ENCODE measurements around the gene C10orf143. TPM values are rescaled to one million over a fixed set of nuclear protein-coding genes. Genes with fewer than 3 reads are reported as not detected.

C10orf143 gene
- total and polyA plus RNA-seq, 2 of the 4 experiments (the other 2 are of a cell fraction) = 0.36 to 0.60 TPM

GRCh38 chr10:130079614-130080460 is 30.8 kb downstream of the C10orf143 start:
- no peaks in the 10 kb centered on the region; the same call in 1 of the 2 replicates for H3K4me1 ChIP-seq (ENCODE audit: control insufficient read depth, insufficient read depth, low read length)
- H2BK120ac ChIP-seq (ENCODE audit: low read depth, low read length) = no peak overlapping the region
- H3K4ac ChIP-seq (ENCODE audit: low read depth, low read length) = no peak overlapping the region
- intact Hi-C loops (cut with micrococcal nuclease) = no loop called here
- ChIA-PET POLR2A (ENCODE audit: unreplicated experiment) (no interaction called here), CTCF (interaction anchor here (0.8 kb wide), 1 partner anchor 535 kb away, joined by 3 read pairs; no protein-coding TSS in a partner anchor)
- H4K91ac ChIP-seq (ENCODE audit: insufficient read depth, low read depth, low read length) = no peak overlapping the region
- no peaks in the 10 kb centered on the region for H3K79me1 ChIP-seq (ENCODE audit: low read depth in 1 of 2, low read length in 2 of 2)
- no peak for ATAC-seq (ENCODE audit: low read depth)
- H3K27me3 ChIP-seq (ENCODE audit: control insufficient read depth, insufficient read depth, low read length) = no peaks in the 10 kb centered on the region
- no peak for TF ChIP-seq MXI1 (IDR thresholded peaks at IDR 0.05; ENCODE audit: borderline replicate concordance, low read depth, low read length)
- no peak for TF ChIP-seq FOS (IDR thresholded peaks at IDR 0.05; ENCODE audit: low read depth, low read length)
- no peak for TF ChIP-seq SMC3 (IDR thresholded peaks at IDR 0.05; ENCODE audit: low read depth, low read length)
- TF ChIP-seq, protein P1, sequence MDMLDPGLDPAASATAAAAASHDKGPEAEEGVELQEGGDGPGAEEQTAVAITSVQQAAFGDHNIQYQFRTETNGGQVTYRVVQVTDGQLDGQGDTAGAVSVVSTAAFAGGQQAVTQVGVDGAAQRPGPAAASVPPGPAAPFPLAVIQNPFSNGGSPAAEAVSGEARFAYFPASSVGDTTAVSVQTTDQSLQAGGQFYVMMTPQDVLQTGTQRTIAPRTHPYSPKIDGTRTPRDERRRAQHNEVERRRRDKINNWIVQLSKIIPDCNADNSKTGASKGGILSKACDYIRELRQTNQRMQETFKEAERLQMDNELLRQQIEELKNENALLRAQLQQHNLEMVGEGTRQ (IDR thresholded peaks at IDR 0.05; ENCODE audit: low read depth, low read length) = no peak
- no peak for TF ChIP-seq CHD1 (IDR thresholded peaks at IDR 0.05; ENCODE audit: low read depth, low read length)
- TF ChIP-seq NFE2L2 (IDR thresholded peaks at IDR 0.05; ENCODE audit: low read depth, low read length) = no peak
- TF ChIP-seq RFX5 (IDR thresholded peaks at IDR 0.05; ENCODE audit: low read depth, low read length) = no peak
- no peak overlapping the region for H4K8ac ChIP-seq (ENCODE audit: low read depth in 2 of 2, low read length in 2 of 2)
- no peaks in the 10 kb centered on the region for H4K20me1 ChIP-seq (ENCODE audit: insufficient read depth, low read length)
- H2AK5ac ChIP-seq (ENCODE audit: low read depth, low read length) = no peak overlapping the region
- no TSS peak for BruUV-seq (replicated peaks)
- dilution Hi-C loops (cut with HindIII; ENCODE audit: low sequenced_read_pairs, unreplicated experiment) = no loop called here
- H3K9ac ChIP-seq (ENCODE audit: low read depth, low read length) = no peak overlapping the region
- no peak overlapping the region for H4K5ac ChIP-seq (ENCODE audit: low read depth, low read length)
- H2BK20ac ChIP-seq (ENCODE audit: low read depth, low read length) = no peak overlapping the region
- H2AK9ac ChIP-seq (replicated peaks; ENCODE audit: low read depth, low read length, poor library complexity) = no peak overlapping the region
- H3K56ac ChIP-seq (ENCODE audit: extremely low read depth, insufficient read depth, low read length) = no peak overlapping the region
- no peak overlapping the region for H3K18ac ChIP-seq (ENCODE audit: low read depth, low read length)
- in situ Hi-C loops (cut with MboI; ENCODE audit: low sequenced_read_pairs) = no loop called here
- no CpG with 5 or more reads among the region's 4 CpGs for WGBS, 2 experiments (ENCODE audit: extremely low coverage in 2 of 2, insufficient read length in 1 of 2)
- no peak overlapping the region for H2AFZ ChIP-seq (replicated peaks; ENCODE audit: low read length, poor library complexity)
- H2BK15ac ChIP-seq (ENCODE audit: low read depth, low read length) = no peak overlapping the region
- no peak overlapping the region for H3K27ac ChIP-seq (ENCODE audit: insufficient read depth, low read length)
- no peak overlapping the region for H3K14ac ChIP-seq (replicated peaks; ENCODE audit: low read depth, low read length)
- H3K23ac ChIP-seq (ENCODE audit: low read depth, low read length) = no peak overlapping the region
- H3K9me3 ChIP-seq (ENCODE audit: control insufficient read depth, insufficient read depth, low read length) = no peaks in the 10 kb centered on the region
- no peaks in the 10 kb centered on the region for H3K9me1 ChIP-seq (ENCODE audit: insufficient read depth, low read length)
- no peak for DNase-seq
- H2BK5ac ChIP-seq (ENCODE audit: low read depth, low read length, poor library complexity, severe bottlenecking) = no peak overlapping the region
- H3K4me3 ChIP-seq (ENCODE audit: insufficient read depth, low read depth, low read length) = no peak overlapping the region
- H3K4me2 ChIP-seq (ENCODE audit: low read depth, low read length) = no peak overlapping the region
- H3K36me3 ChIP-seq (ENCODE audit: control insufficient read depth, insufficient read depth, low read length) = no peaks in the 10 kb centered on the region
